ENCODE data around the gene ACVR1B.

Gene ACVR1B

DNA sequence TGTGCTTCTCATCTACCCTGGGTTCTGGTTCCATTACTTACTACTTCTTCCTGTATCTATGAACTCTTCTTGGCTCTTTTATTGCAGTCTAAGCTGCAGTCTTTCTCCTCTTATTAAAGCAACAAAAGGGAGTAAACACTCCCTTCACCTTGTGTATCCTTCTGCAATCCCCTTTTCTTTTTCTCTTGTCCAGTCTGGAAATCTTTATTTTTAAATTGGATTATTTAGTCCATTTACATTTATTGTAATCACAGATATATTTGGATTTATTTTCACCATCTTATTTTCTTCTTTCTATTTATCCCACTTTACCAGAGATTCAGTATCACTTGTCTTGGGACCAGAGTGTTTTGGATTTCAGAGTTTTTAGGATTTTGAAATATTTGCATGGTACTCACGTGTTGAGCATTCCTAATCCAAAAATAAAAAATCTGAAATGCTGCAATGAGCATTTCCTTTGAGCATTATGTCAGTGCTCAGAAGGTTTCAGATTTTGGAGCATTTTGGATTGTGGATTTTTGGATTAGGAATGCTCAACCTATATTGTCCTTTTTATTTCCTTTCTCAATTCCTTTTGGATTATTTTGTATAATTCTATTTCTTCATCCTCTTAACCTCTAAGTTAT lies 6.8 kb upstream of the ACVR1B start:
- no peak for DNase-seq

DNA sequence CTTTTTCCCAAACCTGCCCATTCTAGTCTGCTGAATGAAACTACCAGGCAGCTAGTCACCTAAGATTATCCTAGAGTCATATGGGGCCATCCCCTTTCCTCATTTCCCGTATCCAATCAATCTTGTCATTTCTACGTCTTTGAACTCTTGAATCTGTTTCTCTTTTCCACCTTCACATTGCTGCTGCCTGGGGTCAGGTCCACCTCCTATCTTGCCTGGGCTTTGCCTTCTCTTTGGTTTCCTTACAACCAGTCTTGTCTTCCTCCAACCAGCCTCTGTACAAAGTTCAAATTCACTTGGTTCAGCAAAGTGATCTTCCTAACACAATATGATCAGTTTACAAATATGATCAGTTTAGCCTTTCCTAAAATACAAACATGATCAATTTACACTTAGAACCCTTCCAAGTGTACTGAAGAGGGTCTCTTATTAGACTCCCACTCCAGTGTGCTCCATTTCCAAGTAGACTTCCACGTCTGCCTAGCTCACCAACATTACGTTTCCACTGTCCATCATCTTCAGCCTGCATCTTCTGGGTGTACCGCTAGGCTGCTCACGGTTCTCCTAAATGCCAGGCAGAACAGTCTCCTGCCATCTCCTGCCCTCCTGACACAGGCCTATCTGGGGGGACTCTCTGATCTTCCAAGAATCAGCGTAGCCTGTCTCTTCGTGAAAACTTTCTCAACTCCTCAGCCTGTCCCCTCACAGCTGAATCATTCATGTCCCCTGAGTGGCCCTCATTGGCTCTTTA lies 4.1 kb upstream of the ACVR1B start:
- DNase-seq: no peak

DNA sequence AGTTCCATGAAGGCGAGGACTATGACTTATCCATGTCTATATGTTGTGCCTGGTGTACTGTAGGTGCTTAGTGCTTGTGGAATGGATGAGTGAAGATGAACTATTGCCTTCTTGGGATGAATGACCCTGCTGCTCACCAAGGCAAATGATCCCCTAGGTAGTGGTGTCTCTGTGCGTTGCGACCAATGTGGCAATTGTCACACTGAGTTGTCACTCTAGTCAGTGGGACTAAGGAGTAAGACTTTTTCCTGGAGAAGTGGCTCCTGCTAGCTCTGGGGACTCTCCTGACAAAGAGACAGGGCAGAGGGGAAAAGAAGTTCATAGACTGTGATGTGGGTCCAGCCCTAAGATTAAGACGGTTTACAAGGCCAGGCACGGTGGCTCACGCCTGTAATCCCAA lies 3.4 kb upstream of the ACVR1B start:
- no peak for DNase-seq

DNA sequence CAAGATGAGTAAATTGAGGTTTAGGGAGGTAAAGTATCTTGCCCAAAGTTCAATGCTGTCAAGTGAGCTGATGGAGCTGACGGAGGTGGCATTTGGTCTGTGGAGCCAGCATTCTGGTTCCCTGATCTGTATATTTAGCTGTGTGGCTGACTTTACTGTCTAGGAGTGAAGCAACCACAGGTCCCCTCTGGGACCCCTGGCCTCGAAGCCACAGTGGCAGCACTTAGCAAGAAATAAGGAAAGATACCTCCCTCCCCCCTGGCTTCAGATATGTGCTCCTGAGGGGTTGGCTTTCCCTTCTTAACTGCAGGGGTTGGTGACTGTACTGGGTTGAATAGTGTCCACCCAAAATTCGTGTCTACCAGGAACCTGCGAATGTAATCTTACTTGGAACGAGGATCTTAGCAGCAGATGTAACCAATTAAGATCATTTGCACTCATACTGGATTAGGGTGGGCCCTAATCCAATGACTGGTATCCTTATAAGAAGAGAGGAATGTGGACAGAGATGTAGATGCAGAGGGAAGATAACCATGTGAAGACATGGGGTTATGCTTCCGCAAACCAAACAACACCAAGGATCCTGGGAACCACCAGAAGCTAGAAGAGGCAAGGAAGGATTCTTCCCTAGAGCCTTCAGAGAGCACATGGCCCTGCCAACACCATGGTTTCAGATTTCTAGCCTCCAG lies 2.0 kb upstream of the ACVR1B start:
- DNase-seq: no peak

DNA sequence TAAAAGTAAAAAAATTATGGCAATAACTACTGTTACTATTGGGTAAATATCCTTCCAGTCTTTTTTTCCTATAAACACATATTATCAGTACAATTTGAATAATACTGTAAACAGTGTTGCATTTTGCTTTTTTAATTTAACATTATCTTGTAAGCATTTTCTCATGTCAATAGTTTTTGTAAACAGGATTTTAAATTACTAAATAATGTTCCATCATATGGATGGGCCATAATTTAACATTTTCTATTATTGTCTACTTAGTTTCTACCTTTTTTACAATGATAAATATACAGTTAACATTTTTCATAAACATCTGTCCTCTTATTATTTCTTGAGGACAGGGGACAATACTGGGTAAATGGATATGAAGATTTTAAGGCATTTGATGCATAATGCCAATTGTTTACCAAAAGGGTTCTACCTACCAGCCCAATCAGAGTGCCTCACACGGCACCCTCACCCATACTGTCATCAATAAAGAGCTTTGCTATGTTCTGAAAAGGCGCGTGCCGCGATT lies 759 bp upstream of the ACVR1B start:
- DNase-seq: no peak

DNA sequence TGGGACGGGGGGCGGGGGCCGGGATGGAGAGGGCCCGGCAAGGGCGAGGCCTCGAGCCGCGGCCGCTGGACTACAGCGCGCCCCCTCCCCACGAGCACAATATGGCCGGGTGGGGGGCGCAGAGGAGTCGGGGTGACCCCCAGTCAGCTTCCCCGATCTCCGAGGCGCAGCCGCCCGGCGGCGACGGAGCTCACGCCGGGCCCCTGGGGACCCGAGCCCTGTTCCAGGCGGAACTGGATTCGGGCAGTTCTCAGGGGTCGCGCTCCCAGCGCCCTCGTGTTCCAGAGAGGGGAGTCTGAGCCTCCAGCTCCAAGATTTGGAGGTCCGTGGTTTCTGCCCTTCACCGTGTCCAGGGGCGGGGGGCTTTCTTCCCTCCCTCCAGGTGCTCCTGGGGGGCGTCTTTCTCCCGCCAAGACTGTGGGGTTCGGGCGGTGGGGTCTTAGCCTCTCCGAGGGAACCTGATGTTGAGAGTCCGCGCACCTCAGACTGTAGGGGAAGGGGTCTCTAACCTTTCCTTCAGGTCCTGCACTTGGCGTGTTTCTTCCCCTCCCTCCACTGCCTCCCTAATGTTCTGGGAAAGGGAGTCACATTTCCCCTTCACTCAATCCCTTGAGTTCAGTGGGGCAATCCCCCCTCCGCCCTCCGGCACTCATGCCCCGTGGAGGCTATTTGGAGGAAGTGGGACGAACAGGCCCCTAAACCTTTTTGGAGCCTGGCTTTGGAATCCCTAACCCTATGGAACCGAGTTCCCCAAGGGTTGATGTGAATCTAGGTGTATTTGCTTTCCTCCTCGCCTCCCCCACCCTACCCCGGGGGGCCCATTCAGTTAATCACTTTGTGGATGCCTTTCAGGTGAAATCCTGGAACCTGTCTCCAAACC lies 584 bp downstream of the ACVR1B start:
- DNase-seq: no peak

DNA sequence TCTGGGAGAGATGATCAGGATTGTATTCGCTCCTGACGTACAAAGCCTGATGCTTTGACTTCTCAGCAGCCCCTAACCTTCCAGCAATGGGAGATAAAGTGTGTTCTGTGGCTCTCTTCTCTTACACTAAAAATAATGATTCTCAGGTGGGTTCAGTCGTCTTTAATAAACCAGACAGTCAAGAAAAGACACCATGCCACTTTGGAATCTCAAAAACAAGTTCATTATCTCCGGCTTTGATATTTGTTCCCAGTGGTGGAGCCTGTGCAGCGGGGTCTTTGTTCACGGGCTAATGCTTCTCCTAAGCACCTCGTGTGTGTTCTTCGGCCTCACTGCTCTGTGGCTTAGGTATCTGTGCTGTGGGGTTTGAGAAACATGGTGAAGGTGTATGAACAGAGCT lies 1.6 kb downstream of the ACVR1B start:
- no peak for DNase-seq

DNA sequence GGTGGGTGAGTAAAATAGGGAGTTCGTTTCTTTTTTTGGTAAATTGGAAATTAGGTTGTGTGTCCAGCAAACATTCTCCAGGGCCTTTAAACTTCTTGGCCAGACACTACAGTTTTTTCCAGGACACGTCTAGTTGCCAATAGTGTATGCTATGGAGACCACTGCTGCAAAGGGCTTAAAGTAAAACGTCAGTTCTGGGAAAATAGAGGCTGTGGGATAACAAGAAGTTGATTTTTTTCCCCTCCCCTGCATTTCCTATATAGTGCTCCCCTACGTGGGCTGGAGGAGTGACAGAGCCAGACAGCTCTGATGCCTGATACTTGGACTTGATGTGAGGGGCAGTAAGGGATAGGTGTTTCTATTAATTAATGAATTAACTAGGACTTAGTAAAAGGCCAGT lies 2.4 kb downstream of the ACVR1B start:
- no peak for DNase-seq

DNA sequence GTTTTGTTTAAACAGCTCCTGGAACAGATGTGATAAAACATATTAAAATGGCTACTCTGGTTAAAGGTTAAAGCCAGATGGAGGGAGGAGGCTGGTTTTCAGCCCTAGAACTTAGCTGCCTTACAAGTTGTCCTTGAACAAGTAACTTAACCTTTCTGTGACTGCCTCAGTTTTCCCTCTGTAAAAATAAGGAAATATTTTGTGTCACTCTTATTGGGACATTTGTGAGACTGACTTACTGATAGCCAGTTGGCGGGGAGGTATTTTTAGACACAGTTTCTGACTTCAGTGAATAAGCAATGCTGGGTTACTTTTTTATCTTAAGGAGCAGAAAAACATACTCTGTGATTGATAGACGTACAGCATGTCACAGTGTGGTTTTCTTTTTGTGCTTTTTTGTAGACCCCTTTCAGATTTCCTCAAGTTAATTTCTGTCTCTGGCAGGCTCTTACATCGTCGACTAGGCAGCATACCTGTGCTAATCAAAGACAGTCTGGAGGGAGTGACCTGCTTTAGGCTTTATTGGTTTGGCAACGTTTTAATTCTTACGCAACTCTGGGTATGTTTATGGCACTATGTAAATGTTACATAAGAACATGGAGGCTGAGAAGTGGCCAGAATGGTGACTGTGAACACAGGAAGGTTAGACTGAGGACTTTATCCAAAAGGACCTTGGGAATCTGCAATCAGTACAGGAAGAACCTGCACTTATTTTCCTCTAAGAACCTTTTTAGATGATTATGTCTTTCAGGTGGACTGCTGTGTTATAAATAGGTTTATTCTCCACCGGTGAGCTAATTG lies 3.3 kb downstream of the ACVR1B start:
- peak; percentile 13 for DNase-seq

DNA sequence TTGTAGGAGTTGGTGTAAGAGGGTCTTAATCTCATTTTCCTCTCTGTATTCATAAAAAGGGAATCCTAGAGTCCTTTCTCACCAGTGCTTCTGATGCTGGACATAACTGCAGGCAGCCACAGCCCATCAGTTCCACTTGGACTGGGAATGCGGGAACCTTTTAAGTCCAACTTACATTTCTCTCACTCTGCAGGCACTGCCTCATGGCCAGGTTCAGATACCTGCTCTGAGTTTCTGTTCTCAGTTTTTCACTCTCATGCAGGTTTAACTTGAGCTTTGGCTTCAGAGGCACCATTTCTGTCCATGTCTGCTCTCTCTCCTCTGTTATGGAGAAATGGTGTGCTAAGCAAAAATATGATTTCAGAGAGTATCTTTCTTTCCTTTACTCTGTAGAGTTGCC lies 4.2 kb downstream of the ACVR1B start:
- no peak for DNase-seq

DNA sequence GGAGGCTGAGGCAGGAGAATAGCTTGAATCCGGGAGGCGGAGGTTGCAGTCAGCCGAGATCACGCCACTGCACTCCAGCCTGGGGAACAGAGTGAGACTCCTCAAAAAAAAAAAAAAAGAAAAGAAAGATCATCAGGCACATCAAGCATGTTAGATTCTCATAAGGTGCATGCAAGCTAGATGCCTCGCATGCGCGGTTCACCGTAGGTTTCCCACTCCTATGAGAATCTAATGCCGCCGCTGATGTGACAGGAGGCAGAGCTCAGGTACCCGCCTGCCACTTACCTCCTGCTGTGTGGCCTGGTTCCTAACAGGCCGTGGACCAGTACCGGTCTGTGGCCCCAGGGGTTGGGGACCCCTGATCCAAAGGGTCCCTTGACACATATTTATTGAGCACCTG lies 7.0 kb downstream of the ACVR1B start:
- DNase-seq: no peak

DNA sequence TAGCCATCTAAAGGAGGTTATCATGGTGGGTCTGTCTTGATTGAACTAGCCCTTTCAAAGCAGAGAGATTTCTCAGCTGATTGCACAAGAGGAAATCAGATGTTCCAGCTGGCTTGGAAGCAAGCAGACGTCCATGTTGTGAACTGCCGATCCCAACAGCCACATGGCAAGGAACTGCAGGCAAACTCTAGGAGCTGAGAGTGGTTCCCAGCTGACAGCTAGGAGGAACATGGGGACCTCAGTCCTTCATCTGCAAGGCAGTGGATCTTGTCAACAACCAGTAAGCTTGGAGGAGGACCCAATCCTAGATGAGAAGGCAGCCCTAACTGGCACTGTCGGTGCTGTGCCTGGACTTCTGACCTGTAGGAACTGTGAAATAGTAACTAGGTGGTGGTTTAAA lies 7.7 kb downstream of the ACVR1B start:
- DNase-seq: peak; percentile 9

DNA sequence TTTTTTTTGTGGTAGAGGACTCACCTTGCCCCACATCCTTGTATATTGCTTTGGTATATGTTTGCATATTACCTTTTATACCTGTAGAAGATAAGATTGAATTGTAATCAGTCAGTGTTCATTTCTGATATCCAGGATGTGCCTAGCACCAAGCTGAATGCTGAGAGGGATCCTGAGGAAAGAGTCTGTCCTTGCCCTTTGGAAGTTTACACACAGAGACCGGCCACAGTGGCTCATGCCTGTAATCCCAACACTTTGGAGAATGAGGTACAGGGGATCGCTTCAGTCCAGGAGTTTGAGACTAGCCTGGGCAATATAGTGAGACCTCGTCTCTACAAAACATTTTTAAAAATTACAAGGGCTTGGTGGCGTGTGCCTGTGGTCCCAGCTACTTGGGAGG lies 8.4 kb downstream of the ACVR1B start:
- DNase-seq: no peak

DNA sequence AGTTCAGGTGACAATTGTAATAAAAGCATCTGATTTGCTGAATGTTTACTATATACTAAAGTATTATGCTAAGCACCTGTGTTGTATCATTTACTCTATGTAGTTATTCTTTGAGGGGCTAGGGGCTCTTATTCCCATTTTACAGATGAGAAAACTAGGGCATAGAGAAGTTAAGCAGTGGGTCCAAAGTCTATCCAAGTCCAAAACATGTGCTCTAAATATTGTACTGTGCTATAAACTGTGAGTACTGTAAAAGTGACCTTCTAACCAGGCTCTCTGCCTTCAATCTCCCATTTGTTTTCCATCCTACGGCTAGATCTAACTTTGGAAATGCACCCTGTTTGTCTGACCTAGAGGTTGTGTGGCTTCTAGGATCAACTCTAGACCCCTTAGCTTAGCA lies 9.0 kb downstream of the ACVR1B start:
- no peak for DNase-seq

DNA sequence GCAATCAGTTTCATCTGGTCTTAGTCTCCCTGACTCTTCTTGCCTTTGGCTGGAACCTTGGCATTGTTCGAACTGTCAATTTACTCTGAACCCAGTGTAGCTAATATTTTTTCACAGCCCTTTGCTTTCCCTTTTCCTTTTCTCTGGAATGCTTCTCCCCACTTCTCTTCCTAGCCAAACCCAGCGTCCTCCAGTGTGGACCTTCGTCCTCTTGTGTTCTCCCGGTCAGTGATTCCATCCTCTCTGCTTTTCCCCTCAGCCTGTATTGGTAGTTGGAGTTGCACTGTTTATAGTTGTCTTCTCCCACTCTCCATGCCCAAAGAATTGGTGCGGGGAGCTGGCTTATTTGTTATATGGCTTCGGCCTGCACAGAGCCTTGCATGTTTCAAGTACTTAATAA lies 9.4 kb downstream of the ACVR1B start:
- DNase-seq: no peak

DNA sequence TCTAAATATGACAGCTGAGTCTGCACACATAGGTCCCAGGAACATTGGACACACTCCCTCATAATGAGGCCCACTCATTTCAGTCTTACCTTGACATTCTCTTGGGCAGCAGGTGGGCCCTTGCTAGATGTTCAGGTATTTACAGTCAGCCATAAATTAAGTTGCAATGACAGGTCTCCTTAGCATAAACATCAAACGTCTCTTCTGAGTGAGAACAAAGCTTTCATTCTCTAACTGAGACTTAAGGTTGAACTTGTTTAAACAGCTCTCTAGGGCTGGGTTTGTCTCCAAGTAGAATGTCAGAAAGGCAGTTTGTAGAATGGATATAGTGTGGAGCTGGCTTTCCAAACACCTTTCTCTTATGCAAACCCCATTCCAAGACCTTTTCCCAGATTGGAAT lies 10.3 kb downstream of the ACVR1B start:
- DNase-seq: no peak

DNA sequence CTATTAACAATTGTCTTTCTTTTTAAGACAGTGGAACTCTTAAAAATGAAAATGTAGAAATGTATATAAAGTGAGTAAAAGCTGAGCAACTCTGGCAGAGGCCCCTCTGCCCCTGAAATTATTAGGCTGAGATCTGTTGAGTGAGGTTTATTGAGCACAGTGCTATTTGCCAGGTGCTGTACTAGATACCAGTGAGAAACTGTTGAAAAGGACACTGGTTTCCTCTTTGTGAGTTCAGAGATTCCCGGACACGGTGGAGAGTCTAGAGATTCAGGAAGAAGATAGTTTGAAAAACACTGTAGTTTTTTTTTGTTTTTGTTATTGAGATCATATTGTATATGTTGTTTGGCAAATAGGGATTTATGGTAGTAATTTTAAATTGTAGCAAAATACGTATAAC lies 11.2 kb downstream of the ACVR1B start:
- DNase-seq: no peak

DNA sequence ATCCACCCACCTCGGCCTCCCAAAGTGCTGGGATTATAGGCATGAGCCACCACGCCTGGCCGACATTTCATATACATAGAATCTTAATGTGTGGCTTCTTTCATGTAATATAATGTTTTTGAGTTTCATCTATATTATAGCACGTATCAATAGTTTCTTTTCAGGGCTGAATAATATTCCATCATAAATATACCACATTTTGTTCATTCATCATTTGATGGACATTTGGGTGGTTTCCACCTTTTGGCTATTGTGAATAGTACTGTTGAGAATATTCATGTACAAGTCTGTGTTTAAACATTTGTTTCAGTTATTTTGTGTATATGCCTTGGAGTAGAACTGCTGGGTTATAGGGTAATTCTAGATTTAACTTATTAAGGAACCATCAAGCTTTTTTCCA lies 12.0 kb downstream of the ACVR1B start:
- no peak for DNase-seq

DNA sequence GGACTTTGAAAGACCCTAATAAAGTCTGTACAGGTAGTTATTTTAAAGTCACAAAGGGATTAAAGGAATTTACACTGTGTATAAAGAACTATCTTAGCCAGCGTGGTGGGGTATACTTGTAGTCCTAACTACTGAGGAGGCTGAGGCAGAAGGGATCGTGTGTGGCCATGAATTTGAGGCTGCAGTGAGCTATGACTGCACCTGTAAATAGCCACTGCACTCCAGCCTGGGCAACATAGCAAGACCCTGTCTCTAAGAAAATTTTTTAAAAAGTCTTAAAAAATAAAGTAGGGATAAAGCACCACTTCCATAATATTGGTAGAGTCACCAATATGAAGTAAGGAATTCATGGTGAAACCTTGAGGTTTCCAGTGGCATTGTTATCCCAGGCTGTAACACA lies 18.1 kb downstream of the ACVR1B start:
- DNase-seq: no peak

DNA sequence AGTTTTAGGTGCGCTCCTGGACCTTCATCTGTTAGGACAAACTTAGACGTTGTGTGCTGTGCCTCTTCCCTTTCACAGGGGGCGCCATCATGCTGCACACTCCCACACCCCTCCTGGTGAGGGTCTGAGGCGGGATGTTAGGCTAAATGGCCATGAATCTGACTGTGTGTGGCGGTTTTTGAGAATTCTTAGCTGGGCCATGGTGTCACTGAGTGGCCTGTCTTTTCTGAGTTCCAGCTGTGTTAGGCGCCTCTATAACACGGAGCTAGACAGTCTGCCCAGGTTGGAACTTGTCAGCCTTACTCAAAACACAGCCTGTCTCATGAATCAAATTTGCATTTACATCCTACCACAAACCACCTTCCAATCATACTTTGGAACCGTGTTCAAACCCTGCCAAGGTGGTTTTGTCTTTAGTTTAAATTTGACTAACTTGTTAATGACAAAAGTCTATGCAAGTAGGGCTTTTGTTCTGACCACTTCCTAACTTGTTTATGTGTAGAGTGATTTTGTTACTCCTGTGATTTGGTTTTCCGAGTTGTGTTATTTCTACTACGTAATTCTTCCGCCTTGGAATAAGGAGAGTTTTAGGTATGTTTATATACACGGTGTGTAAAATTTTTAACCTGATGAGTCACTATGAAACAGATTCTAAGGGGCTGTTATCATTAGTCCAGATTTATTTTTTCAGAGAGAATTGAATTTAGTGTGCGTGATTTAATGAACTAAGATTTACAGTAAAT lies 19.6 kb downstream of the ACVR1B start:
- peak; percentile 43 for DNase-seq

DNA sequence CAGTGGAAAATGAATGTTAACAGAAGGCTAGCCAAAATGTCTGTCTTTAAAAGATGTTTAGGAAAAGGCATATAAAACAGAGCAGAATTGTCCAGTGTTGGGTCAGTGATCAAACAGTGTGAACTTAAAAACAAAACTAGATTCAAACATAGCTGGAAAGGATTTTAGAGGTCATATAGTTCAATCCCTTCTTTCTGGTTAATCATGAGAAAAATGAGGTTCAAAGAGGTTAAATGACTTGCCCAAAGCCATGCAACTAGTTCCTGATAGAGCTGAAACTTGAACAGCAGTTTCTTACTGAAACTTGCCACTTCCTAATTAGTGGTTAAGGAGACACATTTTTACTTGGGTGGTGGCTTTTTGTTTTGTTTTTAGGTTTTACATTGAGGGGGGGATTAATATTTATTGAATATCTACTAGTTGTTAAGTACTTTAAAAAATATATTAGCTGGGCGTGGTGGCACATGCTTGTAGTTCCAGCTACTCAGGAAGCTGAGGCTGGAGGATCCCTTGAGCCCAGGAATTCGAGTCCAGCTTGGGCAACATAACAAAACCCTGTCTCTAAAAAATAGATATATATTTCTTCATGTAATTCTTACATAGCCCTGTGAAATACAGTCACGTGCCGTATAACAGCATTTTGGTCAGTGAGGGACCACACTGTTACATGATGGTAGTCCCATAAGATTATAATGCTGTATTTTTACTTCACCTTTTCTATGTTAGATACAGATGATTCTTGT lies 20.4 kb downstream of the ACVR1B start:
- DNase-seq: peak; percentile 13
